GM23338 (cell line): ENCODE data around the gene DPP9. TPM values are rescaled to one million over a fixed set of nuclear protein-coding genes. Genes with fewer than 3 reads are reported as not detected.
A peak's percentile ranks its signal among the peaks of the same experiment; 100 is the strongest.

Experiments used
- ATAC-seq: fragments of 200-7000 bp; cut with Tn5 transposase; 3 replicates; pipeline ENCODE4 v1.9.1; 2020
- DNase-seq: peaks from one replicate; pipeline ENCODE4 v3.0.0-alpha.2; 2015; ENCODE audit warnings: low spot score
- H2AFZ ChIP-seq: fragments of 200-600 bp; sonication (generic); 2 replicates; pipeline ENCODE4 v1.8.0; 2016; ENCODE audit warnings: antibody characterized with exemption, mild to moderate bottlenecking, moderate library complexity
- H3F3A ChIP-seq: fragments of 200-600 bp; sonication (generic); replicated peaks from 2 replicates; pipeline ENCODE4 v1.8.0; 2017; ENCODE audit warnings: antibody characterized with exemption, mixed run types, low read depth
- H3K27ac ChIP-seq: fragments of 200-600 bp; sonication (generic); 2 replicates; pipeline ENCODE4 v1.6.1; 2016; ENCODE audit warnings: low read depth
- H3K27me3 ChIP-seq: fragments of 200-600 bp; sonication (generic); 2 replicates; pipeline ENCODE4 v1.8.0; 2016; ENCODE audit warnings: mild to moderate bottlenecking, mixed run types, moderate library complexity; ENCODE audit not compliant: insufficient read depth
- H3K36me3 ChIP-seq: fragments of 200-600 bp; sonication (generic); 2 replicates; pipeline ENCODE4 v1.8.0; 2016; ENCODE audit warnings: mild to moderate bottlenecking; ENCODE audit not compliant: insufficient read depth
- H3K4me1 ChIP-seq: fragments of 200-600 bp; sonication (generic); 2 replicates; pipeline ENCODE4 v1.8.0; 2016; ENCODE audit warnings: mild to moderate bottlenecking, moderate library complexity; ENCODE audit not compliant: insufficient read depth
- H3K4me2 ChIP-seq: fragments of 200-600 bp; sonication (generic); 2 replicates; pipeline ENCODE4 v1.7.1; 2017; ENCODE audit warnings: mixed run types
- H3K4me3 ChIP-seq: fragments of 200-600 bp; sonication (generic); 2 replicates; pipeline ENCODE4 v1.6.1; 2016; ENCODE audit warnings: mixed run types
- H3K79me2 ChIP-seq: fragments of 200-600 bp; sonication (generic); replicated peaks from 2 replicates; pipeline ENCODE4 v1.8.0; 2017; ENCODE audit warnings: mild to moderate bottlenecking; ENCODE audit not compliant: insufficient read depth
- H3K9me2 ChIP-seq: fragments of 200-600 bp; sonication (generic); 2 replicates; pipeline ENCODE4 v1.8.0; 2017; ENCODE audit not compliant: insufficient read depth
- H4K20me1 ChIP-seq: fragments of 200-600 bp; sonication (generic); replicated peaks from 2 replicates; pipeline ENCODE4 v1.8.0; 2017; ENCODE audit warnings: mild to moderate bottlenecking; ENCODE audit not compliant: insufficient read depth
- H3K27ac Mint-ChIP-seq: 2 replicates; pipeline ENCODE4 v1.8.0; 2020; ENCODE audit warnings: inconsistent platforms, mild to moderate bottlenecking, moderate library complexity, mixed read lengths
- H3K27me3 Mint-ChIP-seq: 3 replicates; pipeline ENCODE4 v1.8.0; 2022; ENCODE audit warnings: low read depth, mild to moderate bottlenecking, moderate library complexity, mixed read lengths, inconsistent platforms; ENCODE audit not compliant: insufficient read depth, poor library complexity
- H3K36me3 Mint-ChIP-seq: 3 replicates; pipeline ENCODE4 v1.8.0; 2021; ENCODE audit warnings: low read depth, mild to moderate bottlenecking, inconsistent platforms, moderate library complexity, mixed read lengths
- H3K4me1 Mint-ChIP-seq: 3 replicates; pipeline ENCODE4 v1.8.0; 2020; ENCODE audit warnings: mild to moderate bottlenecking, inconsistent platforms, mixed read lengths
- H3K4me3 Mint-ChIP-seq: 3 replicates; pipeline ENCODE4 v1.8.0; 2021; ENCODE audit warnings: moderate library complexity, mild to moderate bottlenecking, inconsistent platforms, mixed read lengths
- H3K9me3 Mint-ChIP-seq: 3 replicates; pipeline ENCODE4 v1.8.0; 2020; ENCODE audit warnings: moderate library complexity, mild to moderate bottlenecking, inconsistent platforms, mixed read lengths
- CREB1 ChIP-seq: fragments of 250-450 bp; sonication (Bioruptor Pico); IDR thresholded peaks from 2 replicates; pipeline ENCODE4 v1.5.0; 2020; ENCODE audit warnings: low read depth, mild to moderate bottlenecking, moderate library complexity
- CTCF ChIP-seq, 2 experiments: fragments of 200-600 bp in 1 of 2; sonication (generic) in 1 of 2; conservative IDR thresholded peaks; 2 replicates each; pipeline versions ENCODE4 v1.5.1 to v1.6.1; 2016 to 2017; ENCODE audit warnings: antibody characterized with exemption in 2 of 2, low read depth in 2 of 2, mild to moderate bottlenecking in 2 of 2, moderate library complexity in 1 of 2
- EZH2 ChIP-seq: fragments of 200-600 bp; sonication (generic); IDR thresholded peaks from one replicate; pipeline ENCODE4 v1.8.0; 2017; ENCODE audit warnings: antibody characterized with exemption, mild to moderate bottlenecking, low read depth; ENCODE audit not compliant: unreplicated experiment
- EZH2phosphoT487 ChIP-seq: fragments of 200-600 bp; sonication (generic); IDR thresholded peaks from one replicate; pipeline ENCODE4 v1.8.1; 2018; ENCODE audit warnings: antibody characterized with exemption; ENCODE audit not compliant: unreplicated experiment
- JUNB ChIP-seq: IDR thresholded peaks from one replicate; pipeline ENCODE4 v1.6.1; 2016; ENCODE audit warnings: antibody characterized with exemption; ENCODE audit not compliant: unreplicated experiment
- NANOG ChIP-seq: IDR thresholded peaks from 2 replicates; pipeline ENCODE4 v1.6.1; 2016; ENCODE audit warnings: antibody characterized with exemption, borderline replicate concordance
- POLR2AphosphoS5 ChIP-seq: IDR thresholded peaks from 2 replicates; pipeline ENCODE4 v1.6.1; 2016; ENCODE audit warnings: antibody characterized with exemption, low read depth
- STAT1 ChIP-seq: IDR thresholded peaks from one replicate; pipeline ENCODE4 v1.6.1; 2016; ENCODE audit warnings: antibody characterized with exemption; ENCODE audit not compliant: unreplicated experiment
- ZNF114 ChIP-seq: fragments of 250-450 bp; sonication (Bioruptor Pico); IDR thresholded peaks from 2 replicates; pipeline ENCODE4 v1.5.0; 2020; ENCODE audit warnings: mild to moderate bottlenecking, moderate library complexity
- ZNF331 ChIP-seq: fragments of 250-450 bp; sonication (Bioruptor Pico); IDR thresholded peaks from 2 replicates; pipeline ENCODE4 v1.5.0; 2020; ENCODE audit warnings: low read depth, mild to moderate bottlenecking, moderate library complexity
- polyA plus RNA-seq: library from polyadenylated mRNA; unstranded; fragments of >200 nt; fragmentation: Nextera tagmentation; extraction: Ambion mirVana; gene quantifications from 2 replicates; pipeline ENCODE4 v1.2.1, GENCODE V29; 2016
- total RNA-seq: library from RNA; depleted of rRNA; stranded (reverse); fragments of >200 nt; shearing (Covaris generic); gene quantifications from 2 replicates; pipeline ENCODE4 v1.2.3, GENCODE V29; 2014
- TF ChIP-seq, protein P1 (sequence below): fragments of 250-450 bp; sonication (Bioruptor Pico); IDR thresholded peaks from 2 replicates; pipeline ENCODE4 v1.5.0; 2020; ENCODE audit warnings: mild to moderate bottlenecking, moderate library complexity
- TF ChIP-seq, protein P2 (sequence below): IDR thresholded peaks from one replicate; pipeline ENCODE4 v1.6.1; 2018; ENCODE audit warnings: antibody characterized with exemption; ENCODE audit not compliant: unreplicated experiment
- TF ChIP-seq, protein P3 (sequence below): IDR thresholded peaks from 2 replicates; pipeline ENCODE4 v1.6.1; 2016; ENCODE audit warnings: antibody characterized with exemption

Gene DPP9
- total and polyA plus RNA-seq, 2 experiments from 2014 or later, result 19.5 to 49.2 TPM

DNA sequence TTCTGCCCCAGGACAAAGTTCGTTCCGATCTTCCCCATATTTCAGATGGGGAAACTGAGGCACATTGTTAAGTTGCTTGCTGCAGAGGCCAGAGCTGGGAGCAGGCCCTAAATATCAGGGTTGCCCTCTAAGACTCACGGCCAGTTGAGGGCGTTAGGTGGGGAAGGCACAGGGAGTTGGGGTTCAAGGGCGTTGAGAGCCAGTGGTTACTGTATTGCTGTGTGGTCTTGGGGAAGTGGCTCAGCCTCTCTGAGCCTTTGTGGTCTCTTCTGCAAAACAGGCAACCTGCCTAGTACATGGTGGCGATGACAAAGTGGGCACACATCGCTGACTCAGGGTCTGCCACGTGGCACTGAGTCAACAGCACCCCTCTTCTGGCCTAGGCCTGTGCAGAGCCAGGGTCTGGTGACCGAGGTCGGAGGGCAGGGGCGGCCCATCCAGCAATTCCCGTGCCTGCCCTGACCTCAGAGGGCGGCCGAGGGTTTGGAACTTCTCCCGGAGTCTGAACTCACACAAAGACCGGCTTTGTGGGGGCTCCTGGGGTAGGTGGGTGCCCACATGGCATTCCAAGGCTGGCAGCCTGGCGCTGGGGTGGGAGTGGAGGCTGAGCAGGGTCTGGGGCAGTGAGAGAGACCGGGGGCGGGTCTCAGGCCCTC lies 74.1 kb downstream of the DPP9 start:
- Histone ChIP-seq H2AFZ (no peak overlapping the region), H3K9me2 (no peaks in the 10 kb centered on the region), H3K4me1 (no peaks in the 10 kb centered on the region), H3K79me2 (no peaks in the 10 kb centered on the region), H4K20me1 (no peaks in the 10 kb centered on the region), H3K27me3 (no peaks in the 10 kb centered on the region), H3K4me2 (no peak overlapping the region), H3K27ac (no peak overlapping the region), H3K36me3 (no peaks in the 10 kb centered on the region), H3F3A (0 out of 2 replicates have a peak, but pooled peaks cover 3% of the 10 kb centered on the region), H3K4me3 (no peak overlapping the region)
- H3K27me3 Mint-ChIP-seq, result peaks cover 10% of the 10 kb centered on the region
- no peak overlapping the region; the same call in 1 of the 2 replicates for H3K27ac Mint-ChIP-seq
- DNase-seq, result no peak
- ATAC-seq, result no peak
- H3K4me3 Mint-ChIP-seq, result peak overlapping the region; percentile 7; the same call in 1 of the 3 replicates
- peaks cover 2% of the 10 kb centered on the region for H3K36me3 Mint-ChIP-seq
- TF ChIP-seq JUNB (no peak), ZNF114 (CRISPR knock-in tag) (no peak), POLR2AphosphoS5 (no peak), ZNF331 (CRISPR knock-in tag) (no peak), CREB1 (no peak), STAT1 (no peak), EZH2phosphoT487 (no peak), CTCF (conservative IDR thresholded peaks at IDR 0.05; ENCODE audit: low read depth in 2 of 2) (no peak), NANOG (no peak), EZH2 (no peak)
- TF ChIP-seq, protein P1, sequence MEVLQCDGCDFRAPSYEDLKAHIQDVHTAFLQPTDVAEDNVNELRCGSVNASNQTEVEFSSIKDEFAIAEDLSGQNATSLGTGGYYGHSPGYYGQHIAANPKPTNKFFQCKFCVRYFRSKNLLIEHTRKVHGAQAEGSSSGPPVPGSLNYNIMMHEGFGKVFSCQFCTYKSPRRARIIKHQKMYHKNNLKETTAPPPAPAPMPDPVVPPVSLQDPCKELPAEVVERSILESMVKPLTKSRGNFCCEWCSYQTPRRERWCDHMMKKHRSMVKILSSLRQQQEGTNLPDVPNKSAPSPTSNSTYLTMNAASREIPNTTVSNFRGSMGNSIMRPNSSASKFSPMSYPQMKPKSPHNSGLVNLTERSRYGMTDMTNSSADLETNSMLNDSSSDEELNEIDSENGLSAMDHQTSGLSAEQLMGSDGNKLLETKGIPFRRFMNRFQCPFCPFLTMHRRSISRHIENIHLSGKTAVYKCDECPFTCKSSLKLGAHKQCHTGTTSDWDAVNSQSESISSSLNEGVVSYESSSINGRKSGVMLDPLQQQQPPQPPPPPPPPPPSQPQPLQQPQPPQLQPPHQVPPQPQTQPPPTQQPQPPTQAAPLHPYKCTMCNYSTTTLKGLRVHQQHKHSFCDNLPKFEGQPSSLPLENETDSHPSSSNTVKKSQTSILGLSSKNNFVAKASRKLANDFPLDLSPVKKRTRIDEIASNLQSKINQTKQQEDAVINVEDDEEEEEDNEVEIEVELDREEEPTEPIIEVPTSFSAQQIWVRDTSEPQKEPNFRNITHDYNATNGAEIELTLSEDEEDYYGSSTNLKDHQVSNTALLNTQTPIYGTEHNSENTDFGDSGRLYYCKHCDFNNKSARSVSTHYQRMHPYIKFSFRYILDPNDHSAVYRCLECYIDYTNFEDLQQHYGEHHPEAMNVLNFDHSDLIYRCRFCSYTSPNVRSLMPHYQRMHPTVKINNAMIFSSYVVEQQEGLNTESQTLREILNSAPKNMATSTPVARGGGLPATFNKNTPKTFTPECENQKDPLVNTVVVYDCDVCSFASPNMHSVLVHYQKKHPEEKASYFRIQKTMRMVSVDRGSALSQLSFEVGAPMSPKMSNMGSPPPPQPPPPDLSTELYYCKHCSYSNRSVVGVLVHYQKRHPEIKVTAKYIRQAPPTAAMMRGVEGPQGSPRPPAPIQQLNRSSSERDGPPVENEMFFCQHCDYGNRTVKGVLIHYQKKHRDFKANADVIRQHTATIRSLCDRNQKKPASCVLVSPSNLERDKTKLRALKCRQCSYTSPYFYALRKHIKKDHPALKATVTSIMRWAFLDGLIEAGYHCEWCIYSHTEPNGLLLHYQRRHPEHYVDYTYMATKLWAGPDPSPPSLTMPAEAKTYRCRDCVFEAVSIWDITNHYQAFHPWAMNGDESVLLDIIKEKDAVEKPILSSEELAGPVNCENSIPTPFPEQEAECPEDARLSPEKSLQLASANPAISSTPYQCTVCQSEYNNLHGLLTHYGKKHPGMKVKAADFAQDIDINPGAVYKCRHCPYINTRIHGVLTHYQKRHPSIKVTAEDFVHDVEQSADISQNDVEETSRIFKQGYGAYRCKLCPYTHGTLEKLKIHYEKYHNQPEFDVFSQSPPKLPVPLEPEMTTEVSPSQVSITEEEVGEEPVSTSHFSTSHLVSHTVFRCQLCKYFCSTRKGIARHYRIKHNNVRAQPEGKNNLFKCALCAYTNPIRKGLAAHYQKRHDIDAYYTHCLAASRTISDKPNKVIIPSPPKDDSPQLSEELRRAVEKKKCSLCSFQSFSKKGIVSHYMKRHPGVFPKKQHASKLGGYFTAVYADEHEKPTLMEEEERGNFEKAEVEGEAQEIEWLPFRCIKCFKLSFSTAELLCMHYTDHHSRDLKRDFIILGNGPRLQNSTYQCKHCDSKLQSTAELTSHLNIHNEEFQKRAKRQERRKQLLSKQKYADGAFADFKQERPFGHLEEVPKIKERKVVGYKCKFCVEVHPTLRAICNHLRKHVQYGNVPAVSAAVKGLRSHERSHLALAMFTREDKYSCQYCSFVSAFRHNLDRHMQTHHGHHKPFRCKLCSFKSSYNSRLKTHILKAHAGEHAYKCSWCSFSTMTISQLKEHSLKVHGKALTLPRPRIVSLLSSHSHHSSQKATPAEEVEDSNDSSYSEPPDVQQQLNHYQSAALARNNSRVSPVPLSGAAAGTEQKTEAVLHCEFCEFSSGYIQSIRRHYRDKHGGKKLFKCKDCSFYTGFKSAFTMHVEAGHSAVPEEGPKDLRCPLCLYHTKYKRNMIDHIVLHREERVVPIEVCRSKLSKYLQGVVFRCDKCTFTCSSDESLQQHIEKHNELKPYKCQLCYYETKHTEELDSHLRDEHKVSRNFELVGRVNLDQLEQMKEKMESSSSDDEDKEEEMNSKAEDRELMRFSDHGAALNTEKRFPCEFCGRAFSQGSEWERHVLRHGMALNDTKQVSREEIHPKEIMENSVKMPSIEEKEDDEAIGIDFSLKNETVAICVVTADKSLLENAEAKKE (CRISPR knock-in tag), result no peak
- TF ChIP-seq, protein P2, sequence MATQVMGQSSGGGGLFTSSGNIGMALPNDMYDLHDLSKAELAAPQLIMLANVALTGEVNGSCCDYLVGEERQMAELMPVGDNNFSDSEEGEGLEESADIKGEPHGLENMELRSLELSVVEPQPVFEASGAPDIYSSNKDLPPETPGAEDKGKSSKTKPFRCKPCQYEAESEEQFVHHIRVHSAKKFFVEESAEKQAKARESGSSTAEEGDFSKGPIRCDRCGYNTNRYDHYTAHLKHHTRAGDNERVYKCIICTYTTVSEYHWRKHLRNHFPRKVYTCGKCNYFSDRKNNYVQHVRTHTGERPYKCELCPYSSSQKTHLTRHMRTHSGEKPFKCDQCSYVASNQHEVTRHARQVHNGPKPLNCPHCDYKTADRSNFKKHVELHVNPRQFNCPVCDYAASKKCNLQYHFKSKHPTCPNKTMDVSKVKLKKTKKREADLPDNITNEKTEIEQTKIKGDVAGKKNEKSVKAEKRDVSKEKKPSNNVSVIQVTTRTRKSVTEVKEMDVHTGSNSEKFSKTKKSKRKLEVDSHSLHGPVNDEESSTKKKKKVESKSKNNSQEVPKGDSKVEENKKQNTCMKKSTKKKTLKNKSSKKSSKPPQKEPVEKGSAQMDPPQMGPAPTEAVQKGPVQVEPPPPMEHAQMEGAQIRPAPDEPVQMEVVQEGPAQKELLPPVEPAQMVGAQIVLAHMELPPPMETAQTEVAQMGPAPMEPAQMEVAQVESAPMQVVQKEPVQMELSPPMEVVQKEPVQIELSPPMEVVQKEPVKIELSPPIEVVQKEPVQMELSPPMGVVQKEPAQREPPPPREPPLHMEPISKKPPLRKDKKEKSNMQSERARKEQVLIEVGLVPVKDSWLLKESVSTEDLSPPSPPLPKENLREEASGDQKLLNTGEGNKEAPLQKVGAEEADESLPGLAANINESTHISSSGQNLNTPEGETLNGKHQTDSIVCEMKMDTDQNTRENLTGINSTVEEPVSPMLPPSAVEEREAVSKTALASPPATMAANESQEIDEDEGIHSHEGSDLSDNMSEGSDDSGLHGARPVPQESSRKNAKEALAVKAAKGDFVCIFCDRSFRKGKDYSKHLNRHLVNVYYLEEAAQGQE, result no peak
- TF ChIP-seq, protein P3, sequence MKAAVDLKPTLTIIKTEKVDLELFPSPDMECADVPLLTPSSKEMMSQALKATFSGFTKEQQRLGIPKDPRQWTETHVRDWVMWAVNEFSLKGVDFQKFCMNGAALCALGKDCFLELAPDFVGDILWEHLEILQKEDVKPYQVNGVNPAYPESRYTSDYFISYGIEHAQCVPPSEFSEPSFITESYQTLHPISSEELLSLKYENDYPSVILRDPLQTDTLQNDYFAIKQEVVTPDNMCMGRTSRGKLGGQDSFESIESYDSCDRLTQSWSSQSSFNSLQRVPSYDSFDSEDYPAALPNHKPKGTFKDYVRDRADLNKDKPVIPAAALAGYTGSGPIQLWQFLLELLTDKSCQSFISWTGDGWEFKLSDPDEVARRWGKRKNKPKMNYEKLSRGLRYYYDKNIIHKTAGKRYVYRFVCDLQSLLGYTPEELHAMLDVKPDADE, result no peak
- H3K9me3 Mint-ChIP-seq, result no peaks in the 10 kb centered on the region; the same call in 2 of the 3 replicates
- peaks cover 6% of the 10 kb centered on the region for H3K4me1 Mint-ChIP-seq
